A673 (cell line): ENCODE measurements around the gene TAPBPL. TPM values are rescaled to one million over a fixed set of nuclear protein-coding genes. Genes with fewer than 3 reads are reported as not detected.

ENCODE experiments used
- BruUV-seq: library from RNA; stranded (reverse); fragments of 400-500 nt; replicated peaks from 2 replicates; lab custom pipeline; 2021; lab: Mats Ljungman, UMichigan
- CTCF ChIA-PET: fragments of 300-600 bp; sonication (Branson Sonifier 250); formaldehyde crosslinking; loops from one replicate; lab custom pipeline; 2022; ENCODE audit warnings: antibody characterized with exemption; lab: Charles Lee
- POLR2A ChIA-PET: fragments of 300-600 bp; sonication (Branson Sonifier 250); formaldehyde crosslinking; loops from one replicate; lab custom pipeline; 2022; ENCODE audit warnings: antibody characterized with exemption; ENCODE audit not compliant: low non-redundant PET; lab: Charles Lee
- DNase-seq: peaks from one replicate; pipeline ENCODE4 v3.0.0-alpha.2; 2015; ENCODE audit warnings: low spot score
- H3K27ac ChIP-seq: fragments of 200-600 bp; sonication (generic); 2 replicates; pipeline ENCODE4 v1.5.1; 2016; ENCODE audit warnings: mixed run types, low read depth, mild to moderate bottlenecking, mixed read lengths, antibody characterized with exemption, low read length; ENCODE audit not compliant: poor library complexity, severe bottlenecking
- H3K27me3 ChIP-seq: fragments of 200-600 bp; sonication (generic); replicated peaks from 2 replicates; pipeline ENCODE4 v1.6.1; 2017; ENCODE audit warnings: mixed run types, low read depth, mild to moderate bottlenecking, mixed read lengths, antibody characterized with exemption, low read length; ENCODE audit not compliant: insufficient read depth, poor library complexity
- H3K36me3 ChIP-seq: fragments of 200-600 bp; sonication (generic); 2 replicates; pipeline ENCODE4 v1.6.1; 2016; ENCODE audit warnings: mixed run types, mild to moderate bottlenecking, mixed read lengths, antibody characterized with exemption, low read length; ENCODE audit not compliant: insufficient read depth, poor library complexity, severe bottlenecking
- H3K4me1 ChIP-seq: fragments of 200-600 bp; sonication (generic); 2 replicates; pipeline ENCODE4 v1.6.1; 2017; ENCODE audit warnings: mixed run types, mild to moderate bottlenecking, mixed read lengths, antibody characterized with exemption, low read length; ENCODE audit not compliant: insufficient read depth, poor library complexity, severe bottlenecking
- H3K4me3 ChIP-seq: fragments of 200-600 bp; sonication (generic); 2 replicates; pipeline ENCODE4 v1.5.1; 2016; ENCODE audit warnings: low read depth, mixed run types, mild to moderate bottlenecking, mixed read lengths, low read length; ENCODE audit not compliant: poor library complexity, severe bottlenecking
- H3K9me3 ChIP-seq: fragments of 200-600 bp; sonication (generic); 2 replicates; pipeline ENCODE4 v1.6.1; 2016; ENCODE audit warnings: mixed run types, low read depth, mild to moderate bottlenecking, mixed read lengths, antibody characterized with exemption, low read length; ENCODE audit not compliant: poor library complexity, severe bottlenecking
- EZH2 ChIP-seq: fragments of 200-600 bp; sonication (generic); IDR thresholded peaks from 2 replicates; pipeline ENCODE4 v1.6.1; 2017; ENCODE audit warnings: borderline replicate concordance, low read depth, mild to moderate bottlenecking, mixed read lengths, antibody characterized with exemption, low read length; ENCODE audit not compliant: poor library complexity, severe bottlenecking
- intact Hi-C: fragments of 100-400 bp; cut with micrococcal nuclease; formaldehyde crosslinking; loops from one replicate; pipeline ENCODE4 v1.10.0; 2022; ENCODE audit not compliant: unreplicated experiment
- total RNA-seq: library from RNA; stranded (reverse); gene quantifications from 2 replicates; pipeline ENCODE4 v1.2.3, GENCODE V29; 2021
- TF ChIP-seq, protein P1 (sequence below): fragments of 300-800, 200-600 bp; sonication (generic); conservative IDR thresholded peaks from 2 replicates; pipeline ENCODE4 v1.5.1; 2017; ENCODE audit warnings: low read depth, mild to moderate bottlenecking, antibody characterized with exemption, low read length, moderate library complexity, mixed read lengths

Gene TAPBPL
- total RNA-seq, 1 experiment from 2014 or later: 6.9 TPM

DNA sequence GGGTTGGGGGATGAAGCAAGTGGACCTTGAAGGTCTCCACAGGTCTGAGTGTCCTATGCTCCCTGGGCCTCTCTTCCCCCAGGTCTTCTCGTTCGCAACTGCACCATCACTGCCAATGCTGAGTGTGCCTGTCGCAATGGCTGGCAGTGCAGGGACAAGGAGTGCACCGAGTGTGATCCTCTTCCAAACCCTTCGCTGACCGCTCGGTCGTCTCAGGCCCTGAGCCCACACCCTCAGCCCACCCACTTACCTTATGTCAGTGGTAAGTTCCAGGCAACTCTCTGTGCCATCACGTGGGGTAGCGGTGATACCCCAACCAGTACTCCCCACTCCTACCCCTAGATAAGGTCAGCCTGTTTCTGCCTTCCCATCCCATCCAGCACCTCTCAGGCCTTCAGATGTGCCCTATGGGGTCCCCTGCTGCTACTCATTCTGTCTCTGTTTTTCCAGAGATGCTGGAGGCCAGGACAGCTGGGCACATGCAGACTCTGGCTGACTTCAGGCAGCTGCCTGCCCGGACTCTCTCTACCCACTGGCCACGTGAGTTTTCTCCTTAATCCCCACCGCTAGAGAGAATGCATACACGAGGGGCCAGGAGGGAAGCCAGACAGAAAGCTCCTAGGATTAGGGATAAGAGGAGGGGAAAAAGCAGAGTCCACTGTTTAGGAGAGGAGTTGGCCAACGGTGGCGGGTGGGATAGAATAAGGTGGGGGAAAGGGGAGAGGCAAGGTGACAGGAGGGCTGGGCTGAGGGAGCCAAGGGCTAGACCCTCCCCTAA lies 1.6 kb upstream of the TAPBPL start:
- H3K4me1 ChIP-seq: peaks cover 27% of the 10 kb centered on the region
- no peak for DNase-seq
- no peak overlapping the region for H3K4me3 ChIP-seq
- no TSS peak for BruUV-seq
- ChIA-PET CTCF (interaction anchor here (1.5 kb wide), 1 partner anchor 15 kb away, joined by 6 read pairs; no protein-coding TSS in a partner anchor), POLR2A (no interaction called here)
- no peaks in the 10 kb centered on the region for H3K36me3 ChIP-seq
- TF ChIP-seq, protein P1, sequence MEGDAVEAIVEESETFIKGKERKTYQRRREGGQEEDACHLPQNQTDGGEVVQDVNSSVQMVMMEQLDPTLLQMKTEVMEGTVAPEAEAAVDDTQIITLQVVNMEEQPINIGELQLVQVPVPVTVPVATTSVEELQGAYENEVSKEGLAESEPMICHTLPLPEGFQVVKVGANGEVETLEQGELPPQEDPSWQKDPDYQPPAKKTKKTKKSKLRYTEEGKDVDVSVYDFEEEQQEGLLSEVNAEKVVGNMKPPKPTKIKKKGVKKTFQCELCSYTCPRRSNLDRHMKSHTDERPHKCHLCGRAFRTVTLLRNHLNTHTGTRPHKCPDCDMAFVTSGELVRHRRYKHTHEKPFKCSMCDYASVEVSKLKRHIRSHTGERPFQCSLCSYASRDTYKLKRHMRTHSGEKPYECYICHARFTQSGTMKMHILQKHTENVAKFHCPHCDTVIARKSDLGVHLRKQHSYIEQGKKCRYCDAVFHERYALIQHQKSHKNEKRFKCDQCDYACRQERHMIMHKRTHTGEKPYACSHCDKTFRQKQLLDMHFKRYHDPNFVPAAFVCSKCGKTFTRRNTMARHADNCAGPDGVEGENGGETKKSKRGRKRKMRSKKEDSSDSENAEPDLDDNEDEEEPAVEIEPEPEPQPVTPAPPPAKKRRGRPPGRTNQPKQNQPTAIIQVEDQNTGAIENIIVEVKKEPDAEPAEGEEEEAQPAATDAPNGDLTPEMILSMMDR: no peak
- no peak for TF ChIP-seq EZH2
- intact Hi-C loops: no loop called here
- no peaks in the 10 kb centered on the region for H3K9me3 ChIP-seq
- H3K27ac ChIP-seq: peak overlapping the region; percentile 49
- no peaks in the 10 kb centered on the region for H3K27me3 ChIP-seq

- H3K4me3 ChIP-seq: peak overlapping the region; percentile 58
- POLR2A ChIA-PET: no interaction called here
- H3K27me3 ChIP-seq: no peaks in the 10 kb centered on the region
- intact Hi-C loops: no loop called here
- CTCF ChIA-PET: interaction anchor here (1.5 kb wide), 1 partner anchor 14 kb away, joined by 6 read pairs; no protein-coding TSS in a partner anchor
- TF ChIP-seq, protein P1: no peak
- TF ChIP-seq EZH2: no peak
- H3K36me3 ChIP-seq: no peaks in the 10 kb centered on the region
- peaks cover 27% of the 10 kb centered on the region for H3K4me1 ChIP-seq
- no peak for DNase-seq
- H3K27ac ChIP-seq: peak overlapping the region; percentile 85
- no TSS peak for BruUV-seq
- H3K9me3 ChIP-seq: no peaks in the 10 kb centered on the region
Observed at GRCh38 chr12:6450869-6451347, 934 bp upstream of the TAPBPL start.

DNA sequence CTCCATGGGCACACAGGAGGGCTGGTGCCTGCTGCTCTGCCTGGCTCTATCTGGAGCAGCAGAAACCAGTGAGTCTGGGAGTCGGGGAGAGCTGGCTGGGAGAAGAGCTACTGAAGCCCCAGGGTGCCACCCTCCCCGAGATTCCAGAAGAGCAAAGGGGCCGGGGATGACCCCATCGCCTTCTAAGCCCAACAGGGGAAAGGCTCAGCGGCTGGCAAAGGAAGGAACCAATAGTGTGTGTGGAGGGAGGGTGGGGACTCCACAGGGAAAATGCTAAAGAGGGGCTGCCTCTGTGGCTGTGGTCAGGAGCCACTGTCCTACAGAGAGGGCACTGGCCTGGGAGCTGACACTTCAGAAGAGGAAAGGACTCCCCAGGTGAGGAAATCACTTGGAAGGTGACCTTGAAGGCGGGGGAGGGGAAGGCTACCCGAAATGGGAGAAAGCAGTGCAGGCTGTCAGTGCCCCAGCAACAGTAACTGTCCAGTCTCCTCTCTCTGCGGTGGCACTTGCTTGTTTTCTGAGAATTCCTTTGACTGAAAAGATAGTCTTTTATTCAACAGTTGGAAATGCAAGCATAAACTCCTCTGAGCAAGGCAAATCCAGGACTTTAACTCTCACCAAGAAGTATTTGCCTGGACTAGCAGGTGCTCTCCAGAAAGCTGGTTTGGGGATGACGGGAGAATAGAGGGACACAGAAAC lies 552 bp downstream of the TAPBPL start:
- BruUV-seq: no TSS peak
- ChIA-PET POLR2A (no interaction called here), CTCF (no interaction called here)
- H3K27me3 ChIP-seq: no peaks in the 10 kb centered on the region
- peak overlapping the region; percentile 58 for H3K4me3 ChIP-seq
- intact Hi-C loops: no loop called here
- peak overlapping the region; percentile 85 for H3K27ac ChIP-seq
- H3K36me3 ChIP-seq: no peaks in the 10 kb centered on the region
- TF ChIP-seq EZH2: no peak
- TF ChIP-seq, protein P1: no peak
- H3K9me3 ChIP-seq: no peaks in the 10 kb centered on the region
- peak; percentile 24 for DNase-seq
- peaks cover 27% of the 10 kb centered on the region for H3K4me1 ChIP-seq
